ENCODE results near the gene SYNE4. TPM values are rescaled to one million over a fixed set of nuclear protein-coding genes. Genes with fewer than 3 reads are reported as not detected.

SYNE4 gene
- total and polyA plus RNA-seq, 9 of the 15 experiments (the other 6 are each of a cell fraction or from before 2014, with no cell fraction given) = 0.03 to 0.65 (median 0.29) TPM

- TF ChIP-seq STAT6 (CRISPR knock-in tag; IDR thresholded peaks at IDR 0.05) = no peak; the same call in 1 of the 2 replicates
- TF ChIP-seq, protein P1, sequence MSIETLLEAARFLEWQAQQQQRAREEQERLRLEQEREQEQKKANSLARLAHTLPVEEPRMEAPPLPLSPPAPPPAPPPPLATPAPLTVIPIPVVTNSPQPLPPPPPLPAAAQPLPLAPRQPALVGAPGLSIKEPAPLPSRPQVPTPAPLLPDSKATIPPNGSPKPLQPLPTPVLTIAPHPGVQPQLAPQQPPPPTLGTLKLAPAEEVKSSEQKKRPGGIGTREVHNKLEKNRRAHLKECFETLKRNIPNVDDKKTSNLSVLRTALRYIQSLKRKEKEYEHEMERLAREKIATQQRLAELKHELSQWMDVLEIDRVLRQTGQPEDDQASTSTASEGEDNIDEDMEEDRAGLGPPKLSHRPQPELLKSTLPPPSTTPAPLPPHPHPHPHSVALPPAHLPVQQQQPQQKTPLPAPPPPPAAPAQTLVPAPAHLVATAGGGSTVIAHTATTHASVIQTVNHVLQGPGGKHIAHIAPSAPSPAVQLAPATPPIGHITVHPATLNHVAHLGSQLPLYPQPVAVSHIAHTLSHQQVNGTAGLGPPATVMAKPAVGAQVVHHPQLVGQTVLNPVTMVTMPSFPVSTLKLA (conservative IDR thresholded peaks at IDR 0.05) = peak in 1 of 2 experiments; percentile 56; a peak in 1 of 4 replicates
- TF ChIP-seq RBBP5 (IDR thresholded peaks at IDR 0.05; ENCODE audit: borderline replicate concordance, insufficient read depth, low read length, poor library complexity, severe bottlenecking) = peak; percentile 53
- TF ChIP-seq TCF7 (IDR thresholded peaks at IDR 0.05; ENCODE audit: borderline replicate concordance) = no peak
- TF ChIP-seq, protein P2, sequence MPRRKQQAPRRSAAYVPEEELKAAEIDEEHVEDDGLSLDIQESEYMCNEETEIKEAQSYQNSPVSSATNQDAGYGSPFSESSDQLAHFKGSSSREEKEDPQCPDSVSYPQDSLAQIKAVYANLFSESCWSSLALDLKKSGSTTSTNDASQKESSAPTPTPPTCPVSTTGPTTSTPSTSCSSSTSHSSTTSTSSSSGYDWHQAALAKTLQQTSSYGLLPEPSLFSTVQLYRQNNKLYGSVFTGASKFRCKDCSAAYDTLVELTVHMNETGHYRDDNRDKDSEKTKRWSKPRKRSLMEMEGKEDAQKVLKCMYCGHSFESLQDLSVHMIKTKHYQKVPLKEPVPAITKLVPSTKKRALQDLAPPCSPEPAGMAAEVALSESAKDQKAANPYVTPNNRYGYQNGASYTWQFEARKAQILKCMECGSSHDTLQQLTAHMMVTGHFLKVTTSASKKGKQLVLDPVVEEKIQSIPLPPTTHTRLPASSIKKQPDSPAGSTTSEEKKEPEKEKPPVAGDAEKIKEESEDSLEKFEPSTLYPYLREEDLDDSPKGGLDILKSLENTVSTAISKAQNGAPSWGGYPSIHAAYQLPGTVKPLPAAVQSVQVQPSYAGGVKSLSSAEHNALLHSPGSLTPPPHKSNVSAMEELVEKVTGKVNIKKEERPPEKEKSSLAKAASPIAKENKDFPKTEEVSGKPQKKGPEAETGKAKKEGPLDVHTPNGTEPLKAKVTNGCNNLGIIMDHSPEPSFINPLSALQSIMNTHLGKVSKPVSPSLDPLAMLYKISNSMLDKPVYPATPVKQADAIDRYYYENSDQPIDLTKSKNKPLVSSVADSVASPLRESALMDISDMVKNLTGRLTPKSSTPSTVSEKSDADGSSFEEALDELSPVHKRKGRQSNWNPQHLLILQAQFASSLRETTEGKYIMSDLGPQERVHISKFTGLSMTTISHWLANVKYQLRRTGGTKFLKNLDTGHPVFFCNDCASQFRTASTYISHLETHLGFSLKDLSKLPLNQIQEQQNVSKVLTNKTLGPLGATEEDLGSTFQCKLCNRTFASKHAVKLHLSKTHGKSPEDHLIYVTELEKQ (CRISPR knock-in tag; IDR thresholded peaks at IDR 0.05) = no peak
- TF ChIP-seq ZNF707 (CRISPR knock-in tag; conservative IDR thresholded peaks at IDR 0.05) = no peak
- TF ChIP-seq PRDM10 (IDR thresholded peaks at IDR 0.05; ENCODE audit: partially characterized antibody) = no peak
These were observed 46.4 kb upstream of the SYNE4 start, which contains the start of gene WDR62 (continued) for GRCh38 chr19:36054733-36055686.

Data from K562 (cell line).